NCI-H2227 (cell line): ENCODE measurements around the gene ZNF658.
"Not testable (repeated sequence)": the region's sequence is repeated elsewhere in the genome, so short reads cannot be mapped to it uniquely, and the experiment has no call there.

Source experiments
- DNase-seq: peaks from one replicate; lab custom pipeline; 2025; ENCODE audit not compliant: unreplicated experiment; lab: John Stamatoyannopoulos, UW

The ZNF658 gene

GRCh38 chr9:66900490-66901131 lies at the start of gene ZNF658:
Gene ZNF658 (plus strand): TSS chr9:66900725. CDS start chr9:66903562, 2,837 bp downstream.
- not testable (repeated sequence) for DNase-seq

GRCh38 chr9:66861732-66862131 lies 38.8 kb upstream of the ZNF658 start:
- not testable (repeated sequence) for DNase-seq

GRCh38 chr9:66868660-66869059 lies 31.9 kb upstream of the ZNF658 start:
- DNase-seq = not testable (repeated sequence)

GRCh38 chr9:66880605-66881004 lies 19.9 kb upstream of the ZNF658 start:
- not testable (repeated sequence) for DNase-seq

GRCh38 chr9:66881847-66882246 lies 18.7 kb upstream of the ZNF658 start:
- DNase-seq = not testable (repeated sequence)

- DNase-seq = not testable (repeated sequence)
Measured at GRCh38 chr9:66890334-66890733, 10.2 kb upstream of the ZNF658 start.

- DNase-seq = not testable (repeated sequence)
Measured at GRCh38 chr9:66901141-66901540, 616 bp downstream of the ZNF658 start.

- not testable (repeated sequence) for DNase-seq
Measured at GRCh38 chr9:66909560-66909959, 9.0 kb downstream of the ZNF658 start.

GRCh38 chr9:66920072-66920471 lies 19.5 kb downstream of the ZNF658 start:
- not testable (repeated sequence) for DNase-seq

GRCh38 chr9:66936194-66936870 lies 35.8 kb downstream of the ZNF658 start:
- DNase-seq = not testable (repeated sequence)

GRCh38 chr9:66937662-66938061 lies 37.1 kb downstream of the ZNF658 start:
- not testable (repeated sequence) for DNase-seq

- not testable (repeated sequence) for DNase-seq
Measured at GRCh38 chr9:66938322-66938721, 37.8 kb downstream of the ZNF658 start.

- not testable (repeated sequence) for DNase-seq
Measured at GRCh38 chr9:66939878-66940830, 39.6 kb downstream of the ZNF658 start.

GRCh38 chr9:66942400-66943155 lies 42.1 kb downstream of the ZNF658 start:
- DNase-seq = not testable (repeated sequence)

- DNase-seq = not testable (repeated sequence)
Measured at GRCh38 chr9:66952576-66952975, 52.1 kb downstream of the ZNF658 start.
